ENCODE data around the gene TMEM185B.

GRCh38 chr2:120210270-120210693 is 12.9 kb downstream of the TMEM185B start:
- TF ChIP-seq CTCF (IDR thresholded peaks at IDR 0.05; ENCODE audit: extremely low read depth in 1 of 2, insufficient read depth in 1 of 2, low read depth in 1 of 2, low read length in 2 of 2), result no peak
- TF ChIP-seq POLR2A (IDR thresholded peaks at IDR 0.05; ENCODE audit: low read depth, low read length), result no peak
